DMS53 treated with DMSO at 0.1 percent for 48 hours (cell line): Measurements from ENCODE around the gene ARID4B.
"Not testable (repeated sequence)": the region's sequence is repeated elsewhere in the genome, so short reads cannot be mapped to it uniquely, and the experiment has no call there.

Source experiments
- DNase-seq: peaks from one replicate; lab custom pipeline; 2025; ENCODE audit not compliant: unreplicated experiment; lab: John Stamatoyannopoulos, UW

The ARID4B gene

DNA sequence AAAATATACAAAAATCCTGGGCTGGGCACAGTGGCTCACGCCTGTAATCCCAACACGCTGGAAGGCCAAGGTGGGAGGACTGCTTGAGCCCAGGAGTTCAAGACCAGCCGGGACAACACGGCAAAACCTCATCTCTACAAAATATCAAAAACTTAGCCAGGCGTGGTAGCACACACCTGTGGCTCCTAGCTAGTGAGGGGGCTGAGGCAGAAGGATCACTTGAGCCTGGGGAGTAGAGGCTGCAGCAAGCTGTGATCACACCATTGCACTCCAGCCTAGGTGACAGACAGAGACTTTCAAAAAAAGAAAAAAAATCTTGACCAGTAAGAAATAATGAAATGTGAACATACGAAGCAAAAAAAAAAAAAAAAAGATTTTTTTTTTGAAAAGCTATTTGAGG lies 52.1 kb downstream of the ARID4B start:
- no peak for DNase-seq

DNA sequence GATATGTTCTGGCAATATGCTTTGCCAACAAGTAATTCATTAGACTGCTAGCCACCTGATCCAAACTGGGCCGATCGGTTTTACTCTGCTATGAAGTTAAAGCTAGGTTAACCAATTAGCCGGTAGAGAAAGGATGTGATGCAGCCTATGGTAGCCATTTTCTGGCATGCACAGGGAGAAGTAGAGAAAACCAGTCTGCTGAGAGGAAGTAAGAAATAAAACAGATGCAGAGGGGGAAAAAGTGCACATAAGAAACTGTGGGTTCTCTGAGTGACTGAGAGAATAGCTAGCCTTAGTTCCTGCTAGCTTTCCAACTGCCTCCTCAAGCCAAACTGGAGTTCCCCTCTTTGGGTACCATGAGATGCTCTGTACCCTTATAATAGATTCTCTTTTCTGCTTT lies 52.8 kb downstream of the ARID4B start:
- no peak for DNase-seq

DNA sequence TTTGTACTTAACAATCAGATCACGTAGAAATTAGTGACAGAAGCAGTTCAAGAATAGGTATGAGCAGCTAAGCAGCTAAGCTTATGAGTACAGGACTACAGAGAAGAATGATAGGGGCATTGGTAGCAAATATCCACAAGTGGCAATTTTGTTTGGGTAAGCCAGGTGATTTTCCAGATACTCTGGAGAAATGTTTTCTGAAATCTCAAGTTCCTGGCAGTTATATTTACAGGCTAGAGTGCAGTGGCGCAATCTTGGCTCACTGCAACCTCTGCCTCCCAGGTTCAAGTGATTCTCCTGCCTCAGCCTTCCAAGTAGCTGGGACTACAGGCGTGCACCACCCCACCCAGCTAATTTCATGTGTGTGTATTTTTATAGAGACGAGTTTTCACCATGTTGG lies 55.1 kb downstream of the ARID4B start:
- DNase-seq: no peak

DNA sequence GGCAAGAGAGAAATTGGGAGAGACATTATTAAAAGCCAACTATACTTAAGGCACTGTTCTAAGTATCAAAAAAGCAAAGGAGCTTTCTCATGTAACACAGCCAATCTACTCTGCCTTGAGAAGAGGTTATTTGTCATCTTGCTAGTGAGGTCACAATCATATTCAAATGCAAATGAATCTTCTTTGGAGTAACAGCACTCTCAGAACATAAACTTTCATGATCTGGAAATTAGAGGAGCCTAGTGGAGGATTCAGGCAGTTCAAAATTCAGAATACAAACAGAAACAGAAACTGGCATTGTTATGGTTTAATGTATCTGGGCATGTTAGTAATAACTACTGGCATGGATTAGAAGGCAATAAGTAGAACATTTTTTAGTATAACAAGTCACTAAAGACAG lies 57.4 kb downstream of the ARID4B start:
- DNase-seq: no peak

DNA sequence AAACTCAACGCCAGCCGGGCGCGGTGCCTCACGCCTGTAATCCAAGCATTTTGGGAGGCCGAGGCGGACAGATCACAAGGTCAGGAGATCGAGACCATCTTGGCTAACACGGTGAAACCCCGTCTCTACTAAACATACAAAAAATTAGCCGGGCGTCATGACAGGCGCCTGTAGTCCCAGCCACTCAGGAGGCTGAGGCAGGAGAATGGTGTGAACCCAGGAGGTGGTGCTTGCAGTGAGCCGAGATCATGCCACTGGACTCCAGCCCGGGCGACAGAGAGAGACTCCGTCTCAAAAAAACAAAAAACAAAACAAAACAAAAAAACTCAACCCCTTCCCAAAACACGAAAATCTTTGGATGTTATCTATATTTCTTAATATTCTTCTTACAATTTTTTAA lies 58.0 kb downstream of the ARID4B start:
- DNase-seq: not testable (repeated sequence)

DNA sequence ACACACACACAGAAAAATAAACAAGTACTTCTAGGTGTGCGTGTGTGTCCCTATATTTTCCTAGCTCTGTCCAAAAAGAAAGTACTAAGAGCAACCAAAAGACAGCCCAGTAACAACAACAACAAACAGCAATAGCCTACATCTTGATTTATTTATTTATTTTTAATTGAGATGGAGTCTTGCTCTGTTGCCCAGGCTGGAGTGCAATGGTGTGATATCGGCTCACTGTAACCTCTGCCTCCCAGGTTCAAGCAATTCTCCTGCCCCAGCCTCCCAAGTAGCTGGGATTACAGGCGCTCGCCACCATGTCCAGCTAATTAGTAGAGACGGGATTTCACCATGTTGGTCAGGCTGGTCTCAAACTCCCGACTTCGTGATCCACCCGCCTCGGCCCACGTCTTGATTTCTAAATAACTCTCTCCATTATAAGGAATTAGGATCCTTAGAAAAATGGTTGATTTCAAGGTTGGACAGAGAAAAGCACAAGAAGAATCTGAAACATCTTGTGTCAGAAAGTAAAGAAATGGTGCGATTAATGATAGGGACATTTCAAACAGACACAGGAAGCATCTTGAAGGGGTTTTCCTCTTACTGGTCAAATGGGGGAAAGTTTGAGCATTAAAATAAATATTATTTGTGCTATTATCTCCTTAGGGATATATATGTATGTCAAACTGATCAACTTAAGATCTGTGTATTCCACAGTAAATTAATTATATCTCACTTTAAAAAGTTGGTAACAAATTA lies 59.4 kb downstream of the ARID4B start:
- no peak for DNase-seq

DNA sequence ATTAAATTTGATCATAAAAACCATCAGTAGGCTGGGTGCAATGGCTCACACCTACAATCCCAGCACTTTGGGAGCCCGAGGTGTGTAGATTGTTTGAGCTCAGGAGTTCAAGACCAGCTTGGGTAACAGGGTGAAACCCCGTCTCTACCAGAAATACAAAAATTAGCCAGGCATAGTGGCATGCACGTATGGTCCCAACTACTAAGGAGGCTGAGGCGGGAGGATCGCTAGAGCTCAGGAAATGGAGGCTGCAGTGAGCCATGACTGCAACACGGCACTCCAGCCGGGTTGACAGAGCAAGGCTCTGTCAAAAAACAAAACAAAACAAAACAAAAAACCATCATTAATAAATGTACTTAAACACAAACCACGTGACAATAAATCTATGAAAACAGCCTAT lies 61.0 kb downstream of the ARID4B start:
- no peak for DNase-seq

DNA sequence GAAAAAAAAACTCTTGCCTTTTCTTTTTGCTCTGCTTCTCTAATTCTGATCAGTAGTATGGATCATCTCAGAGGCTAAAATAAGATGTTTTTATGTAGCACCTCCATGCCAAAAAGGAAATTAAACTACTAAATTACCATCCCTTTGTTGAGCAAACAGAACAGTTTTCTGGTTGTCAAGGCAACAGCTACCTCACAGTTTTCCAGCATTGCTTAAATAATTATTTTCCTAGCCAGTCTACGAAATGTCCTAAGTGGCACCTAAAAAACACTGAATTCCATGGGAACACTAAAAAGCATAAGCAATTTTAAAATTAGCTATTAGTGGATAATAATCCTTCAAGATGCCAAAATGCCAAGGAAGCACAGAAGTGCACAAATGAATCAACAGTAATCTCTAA lies 61.7 kb downstream of the ARID4B start:
- no peak for DNase-seq

DNA sequence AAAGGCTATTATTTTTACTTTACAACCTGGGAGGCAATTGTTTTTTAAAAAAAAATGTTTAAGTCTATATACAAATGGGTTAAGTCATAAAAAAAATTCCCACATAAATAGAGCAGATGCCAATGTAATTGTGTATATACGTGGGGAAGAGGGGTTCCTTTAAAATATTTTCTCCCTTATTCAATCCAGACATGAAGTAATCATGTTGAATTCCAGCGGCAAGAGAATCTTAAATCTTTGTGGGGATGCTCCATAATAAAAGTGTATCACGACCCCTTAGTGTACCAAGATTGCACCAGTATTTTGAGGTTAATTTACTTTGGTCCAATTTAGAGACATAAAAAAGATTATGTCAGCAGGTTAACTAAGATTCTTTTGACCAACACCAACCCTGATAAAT lies 62.1 kb downstream of the ARID4B start:
- DNase-seq: no peak

DNA sequence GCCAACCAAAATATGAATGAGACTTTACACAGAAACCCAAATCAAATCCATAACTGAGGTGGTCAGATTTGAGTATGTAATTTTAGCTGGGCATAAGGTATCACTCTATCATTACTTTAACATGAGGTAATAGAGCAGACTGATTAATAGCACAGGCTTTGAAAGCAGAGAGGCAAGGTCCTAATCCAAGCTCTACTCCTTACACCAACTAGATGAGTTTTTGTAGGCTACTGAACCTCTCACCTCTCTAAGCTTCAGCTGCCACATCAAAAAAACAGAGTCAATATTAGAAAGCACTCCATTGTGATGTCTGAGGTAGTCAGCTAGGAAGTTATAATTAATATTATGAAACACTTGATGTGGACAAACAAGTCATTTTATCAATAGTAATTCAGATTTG lies 63.7 kb downstream of the ARID4B start:
- DNase-seq: no peak

DNA sequence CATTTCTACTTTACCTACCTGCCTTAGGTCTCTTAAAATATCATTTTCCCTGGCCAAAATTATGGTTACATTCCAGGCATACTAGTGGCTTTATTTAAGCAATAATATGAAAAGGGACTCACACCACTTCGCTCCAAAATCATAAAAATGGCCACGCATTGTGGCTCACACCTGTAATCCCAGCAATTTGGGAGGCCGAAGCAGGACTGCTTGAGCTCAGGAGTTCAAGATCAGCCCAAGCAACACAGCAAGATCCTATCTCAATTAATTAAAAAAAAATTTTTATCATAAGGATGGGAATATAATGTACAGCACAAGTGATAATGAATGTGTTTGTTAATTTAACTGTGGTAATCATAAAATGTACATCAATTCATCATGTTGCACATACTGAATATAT lies 65.4 kb downstream of the ARID4B start:
- DNase-seq: no peak

DNA sequence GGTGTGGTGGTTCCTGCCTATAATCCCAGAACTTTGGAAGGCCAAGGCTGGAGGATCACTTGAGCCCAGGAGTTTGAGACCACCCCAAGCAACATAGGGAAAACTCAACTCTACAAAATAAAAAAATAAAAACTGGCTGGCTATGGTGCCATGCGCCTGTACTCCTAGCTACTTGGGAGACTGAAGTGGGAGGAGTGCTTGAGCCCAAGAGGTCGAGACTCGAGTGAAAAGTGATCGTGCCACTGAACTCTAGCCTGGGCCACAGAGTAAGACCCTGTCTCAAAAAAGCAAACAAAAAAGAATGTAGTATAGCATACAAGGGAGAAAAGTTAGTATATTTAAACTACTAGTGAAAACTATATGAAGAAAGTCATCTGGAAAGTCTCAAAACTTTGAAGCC lies 66.7 kb downstream of the ARID4B start:
- no peak for DNase-seq

DNA sequence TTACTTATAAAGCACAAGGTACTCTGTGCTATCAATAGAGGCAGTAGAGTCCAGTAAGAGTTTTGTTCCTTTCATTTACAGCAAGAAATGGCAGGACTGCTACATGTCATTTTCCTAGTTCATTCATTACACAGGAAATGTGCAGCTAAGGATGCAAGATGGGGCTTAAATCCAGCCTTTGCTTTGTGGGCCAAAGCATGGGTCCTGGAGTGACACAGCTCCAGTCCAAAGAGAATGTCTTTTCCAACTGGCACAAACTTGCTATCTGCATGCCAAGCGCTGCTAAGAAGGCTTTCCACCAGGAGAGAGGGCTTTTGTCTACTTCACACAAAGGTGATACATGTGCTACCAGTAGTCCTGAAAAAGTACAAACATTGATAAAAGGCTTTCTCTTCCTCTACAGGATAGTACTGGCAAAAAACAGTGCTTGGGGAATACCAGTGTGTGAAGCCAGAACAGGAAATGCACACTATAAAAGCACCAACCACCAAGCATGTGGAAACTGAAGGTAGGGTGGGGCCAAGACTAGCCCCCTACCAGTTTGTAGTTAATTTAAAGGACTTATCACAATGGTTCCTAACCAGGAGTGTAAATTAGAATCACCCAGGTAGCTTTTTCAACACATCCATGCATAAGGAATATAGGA lies 68.7 kb downstream of the ARID4B start:
- DNase-seq: no peak

DNA sequence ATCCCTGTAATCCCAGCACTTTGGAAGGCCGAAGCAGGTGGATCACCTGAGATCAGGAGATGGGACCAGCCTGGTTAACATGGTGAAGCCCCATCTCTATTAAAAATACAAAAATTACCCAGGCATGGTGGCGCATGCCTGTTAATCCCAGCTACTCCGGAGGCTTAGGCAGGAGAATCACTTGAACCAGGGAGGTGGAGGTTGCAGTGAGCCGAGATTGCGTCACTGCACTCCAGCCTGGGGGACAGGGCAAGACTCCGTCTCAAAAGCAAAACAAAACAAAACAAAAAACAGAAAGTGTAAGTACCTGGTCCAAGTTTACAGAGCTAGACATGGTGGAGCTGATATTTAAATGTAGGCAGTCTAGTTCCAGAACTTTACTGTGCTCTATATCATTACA lies 69.9 kb downstream of the ARID4B start:
- DNase-seq: not testable (repeated sequence)

DNA sequence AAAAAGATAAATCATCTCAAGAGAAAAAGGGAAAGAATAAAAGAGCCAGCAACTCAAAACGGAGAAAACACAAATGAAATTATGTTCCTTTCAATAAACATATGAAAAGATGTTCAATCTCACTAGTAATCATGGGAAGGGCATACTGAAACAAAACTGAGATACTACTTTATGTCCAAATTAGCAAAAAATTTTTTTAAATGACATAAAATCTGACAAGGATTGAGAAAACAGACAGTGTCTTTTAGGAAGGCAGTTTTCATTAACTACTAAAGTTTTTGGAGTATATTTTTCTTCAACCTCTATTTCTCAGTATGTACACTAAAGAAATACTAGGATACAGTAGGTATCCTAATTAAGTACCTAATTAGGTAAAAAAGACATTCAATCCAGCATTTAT lies 73.3 kb downstream of the ARID4B start:
- no peak for DNase-seq

DNA sequence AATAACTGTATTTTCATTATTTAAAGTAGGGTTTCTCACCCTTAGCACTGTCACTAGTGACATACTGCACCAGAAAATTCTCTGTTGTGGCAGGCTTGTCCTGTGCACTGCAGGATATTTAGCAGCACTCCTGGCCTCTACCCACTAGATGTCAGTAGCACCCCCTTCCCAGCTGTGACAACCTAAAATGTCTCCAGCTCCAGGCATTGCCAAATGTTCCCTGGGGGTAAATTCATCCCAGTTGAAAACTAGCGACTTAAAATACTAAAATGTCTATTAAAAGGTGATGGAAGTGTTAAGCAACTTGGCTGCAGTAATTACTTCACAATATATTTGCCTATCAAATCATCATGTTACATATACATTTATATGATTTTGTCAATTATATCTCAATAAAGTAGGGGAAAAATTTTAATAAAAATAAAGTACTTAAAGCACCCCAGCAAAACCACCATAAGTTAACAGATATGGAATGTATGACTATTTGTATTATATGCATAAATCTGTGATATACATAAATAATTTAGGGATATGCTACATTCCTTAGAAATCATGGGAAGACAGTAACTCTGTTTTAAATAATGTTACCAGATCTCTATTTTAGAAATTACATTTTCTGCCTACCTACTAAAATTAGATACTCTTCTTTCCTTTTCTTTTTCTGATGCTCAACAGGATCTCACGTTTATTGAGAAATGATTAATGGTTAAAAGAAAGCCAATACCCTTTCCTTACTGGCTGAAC lies 74.6 kb downstream of the ARID4B start:
- peak; percentile 46 for DNase-seq

DNA sequence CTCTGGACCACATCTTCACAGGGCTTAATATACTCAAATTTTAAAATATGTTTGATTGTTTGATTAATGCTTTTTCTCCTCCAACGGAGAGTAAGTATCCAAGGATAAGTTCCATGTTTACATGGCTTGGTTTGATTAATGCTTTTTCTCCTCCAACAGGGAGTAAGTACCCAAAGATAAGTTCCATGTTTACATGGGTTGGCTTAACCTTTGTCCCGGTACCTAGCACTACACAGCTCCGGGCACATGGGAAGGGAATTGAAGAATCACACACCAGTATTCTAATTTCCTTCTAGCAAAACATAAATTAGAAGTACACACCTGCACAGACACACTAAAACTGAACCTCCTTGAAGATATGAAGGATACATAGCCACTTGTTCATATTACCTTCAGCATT lies 77.5 kb downstream of the ARID4B start:
- DNase-seq: no peak

DNA sequence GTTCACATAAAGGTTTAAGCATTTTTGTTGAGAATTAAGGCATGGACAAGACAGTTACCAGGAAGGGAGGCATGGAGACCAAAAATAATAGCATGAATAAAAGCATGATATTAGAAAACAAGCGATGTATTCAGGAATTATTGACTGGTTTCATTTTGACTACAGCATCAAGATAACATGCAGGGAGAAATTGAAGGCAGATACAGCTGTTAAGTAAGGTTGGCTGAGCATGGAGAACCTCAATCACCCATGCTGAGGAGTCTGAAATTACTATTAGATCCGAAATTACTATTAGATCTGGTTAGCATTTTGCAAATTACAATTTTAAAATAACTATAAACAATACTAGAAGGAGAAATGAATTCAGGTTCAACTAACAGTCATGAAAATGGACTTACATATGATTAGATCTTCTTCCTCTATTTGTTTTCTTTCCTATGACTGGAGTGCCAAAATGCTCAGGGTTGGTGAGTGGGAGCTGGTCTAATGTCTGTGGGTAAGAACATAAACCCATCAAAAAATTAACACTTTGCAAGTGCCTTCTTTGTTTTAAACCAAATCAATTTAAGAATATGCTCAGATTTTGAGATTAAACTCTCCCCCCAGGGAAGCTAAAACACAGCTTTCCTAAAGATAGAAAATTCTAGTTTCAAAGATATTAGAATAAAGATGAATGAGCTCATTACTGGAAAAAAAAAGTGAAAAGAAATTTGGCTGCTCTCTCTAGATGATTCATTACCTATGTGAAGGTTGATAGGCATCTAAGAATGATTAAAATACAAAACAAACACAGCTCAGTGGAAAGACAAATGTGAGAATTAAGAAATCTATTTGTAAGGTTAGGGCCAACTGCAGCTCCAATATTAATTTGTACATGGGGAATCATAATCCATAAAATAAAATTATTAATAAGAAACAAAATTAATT lies 81.7 kb downstream of the ARID4B start:
- DNase-seq: no peak

DNA sequence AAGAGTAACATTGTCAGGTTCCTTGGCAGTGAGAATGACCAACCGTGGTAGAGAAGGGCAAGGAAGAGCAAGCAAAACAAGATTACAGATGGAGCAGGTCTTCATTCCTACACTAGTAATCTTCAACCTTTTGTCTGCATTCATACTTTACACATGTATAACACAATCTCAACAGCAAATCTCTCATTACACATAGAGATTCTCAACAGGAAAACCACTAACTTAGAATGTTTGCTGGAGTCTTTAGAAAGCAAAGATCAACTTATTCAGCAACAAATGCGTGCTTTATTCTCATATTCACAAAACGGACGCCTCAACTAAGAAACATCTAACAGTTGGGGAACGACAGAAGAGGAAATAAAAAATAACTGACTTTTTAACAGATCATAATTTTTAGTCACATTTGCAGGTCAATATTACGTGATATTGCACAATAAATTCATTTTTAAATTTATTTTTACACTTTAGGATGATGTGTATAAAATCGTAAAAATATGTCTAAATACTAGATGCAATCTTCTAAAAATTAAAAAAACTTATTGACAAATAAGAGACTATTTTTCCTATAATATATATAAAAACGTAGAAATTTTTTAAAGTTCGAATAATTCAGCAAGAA lies 82.9 kb downstream of the ARID4B start:
- DNase-seq: no peak

DNA sequence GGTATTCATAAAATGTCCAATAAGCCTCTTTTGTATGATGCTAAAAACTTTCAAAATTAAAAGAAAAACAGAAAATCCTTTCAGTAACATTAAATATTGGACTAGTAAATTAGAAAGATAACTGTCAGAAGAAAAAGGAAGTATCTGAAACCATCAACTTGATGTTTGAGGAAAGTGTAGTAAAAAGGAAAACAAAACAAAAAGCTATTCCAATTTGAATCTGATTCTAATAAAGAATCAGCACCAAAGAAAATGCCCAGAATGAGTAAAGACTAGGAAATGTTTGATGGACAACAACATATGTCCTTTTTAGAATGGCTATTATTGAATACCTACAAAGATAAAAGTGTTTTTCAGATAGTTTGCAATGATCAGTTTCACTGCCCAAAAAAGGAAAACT lies 87.0 kb downstream of the ARID4B start:
- DNase-seq: no peak

DNA sequence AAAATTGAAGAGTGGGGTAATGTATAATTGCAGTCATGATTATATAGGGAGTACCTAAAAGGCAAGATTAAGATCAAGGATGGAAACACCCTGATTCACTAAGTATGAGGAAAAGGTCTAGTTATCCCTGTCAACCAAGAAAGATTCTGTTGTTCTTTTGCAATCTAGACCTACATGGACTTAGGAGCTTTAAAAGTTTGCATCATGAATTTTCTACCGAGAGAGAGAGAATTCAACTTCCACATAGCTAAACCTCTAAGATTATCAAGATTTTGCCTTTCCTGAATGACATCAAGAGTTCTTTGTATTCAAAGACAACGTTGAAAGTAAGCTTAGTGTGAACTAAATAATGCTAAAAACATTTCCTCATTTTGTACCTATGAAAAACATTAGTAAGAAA lies 88.1 kb downstream of the ARID4B start:
- DNase-seq: no peak
